Mucosa of descending colon (tissue), 3 donors: ENCODE data around the gene DOC2B. TPM values are rescaled to one million over a fixed set of nuclear protein-coding genes. Genes with fewer than 3 reads are reported as not detected.

Source experiments
- ATAC-seq: fragments of 200-7000 bp; cut with Tn5 transposase; one replicate; pipeline ENCODE4 v1.9.1; 2020; ENCODE audit warnings: mild to moderate bottlenecking, moderate library complexity
- DNase-seq, 3 donors: peaks; one replicate each; pipeline ENCODE4 v3.0.0-alpha.2; 2020
- H3K36me3 ChIP-seq: fragments of 200-600 bp; one replicate; pipeline ENCODE4 v1.8.0; 2021; ENCODE audit warnings: low read depth, mild to moderate bottlenecking
- H3K4me1 ChIP-seq: fragments of 200-600 bp; one replicate; pipeline ENCODE4 v1.8.0; 2021; ENCODE audit warnings: low read depth, mild to moderate bottlenecking
- H3K4me3 ChIP-seq: fragments of 200-600 bp; one replicate; pipeline ENCODE4 v1.8.0; 2021; ENCODE audit warnings: mild to moderate bottlenecking
- H3K9me3 ChIP-seq: fragments of 200-600 bp; one replicate; pipeline ENCODE4 v1.8.0; 2021; ENCODE audit warnings: mild to moderate bottlenecking
- CTCF ChIP-seq: fragments of 200-600 bp; IDR thresholded peaks from one replicate; pipeline ENCODE4 v1.8.0; 2022; ENCODE audit warnings: antibody characterized with exemption, mild to moderate bottlenecking
- intact Hi-C, 2 donors: fragments of 100-400 bp; cut with DNase I in 1 of 2; cut with micrococcal nuclease in 1 of 2; formaldehyde crosslinking; loops; one replicate each; pipeline versions ENCODE4 v1.11.0 to v1.11.1; 2022; cut with DNase I, micrococcal nuclease
- total RNA-seq, 3 donors: library from RNA; stranded (reverse); fragmentation: NEBNext Ultra II Directional in 2 of 3; extraction: Animal tissue kit (Norgen Biotek cat#: 25700) in 2 of 3; gene quantifications; one replicate each; pipeline versions ENCODE4 v1.2.1 to v1.2.4, GENCODE V29; 2021 to 2023
- donor health status: DM: no; HTN: no; CAD: no; lungs with moderate emphysema.
- donor health status: DM: no; HTN: no; CAD: no.
- donor health status: DM: no; HTN: yes; CAD: no.

DOC2B gene
- total RNA-seq, 3 donors from 2014 or later, result 3.2 to 6.7 (median 4.0) TPM

DNA sequence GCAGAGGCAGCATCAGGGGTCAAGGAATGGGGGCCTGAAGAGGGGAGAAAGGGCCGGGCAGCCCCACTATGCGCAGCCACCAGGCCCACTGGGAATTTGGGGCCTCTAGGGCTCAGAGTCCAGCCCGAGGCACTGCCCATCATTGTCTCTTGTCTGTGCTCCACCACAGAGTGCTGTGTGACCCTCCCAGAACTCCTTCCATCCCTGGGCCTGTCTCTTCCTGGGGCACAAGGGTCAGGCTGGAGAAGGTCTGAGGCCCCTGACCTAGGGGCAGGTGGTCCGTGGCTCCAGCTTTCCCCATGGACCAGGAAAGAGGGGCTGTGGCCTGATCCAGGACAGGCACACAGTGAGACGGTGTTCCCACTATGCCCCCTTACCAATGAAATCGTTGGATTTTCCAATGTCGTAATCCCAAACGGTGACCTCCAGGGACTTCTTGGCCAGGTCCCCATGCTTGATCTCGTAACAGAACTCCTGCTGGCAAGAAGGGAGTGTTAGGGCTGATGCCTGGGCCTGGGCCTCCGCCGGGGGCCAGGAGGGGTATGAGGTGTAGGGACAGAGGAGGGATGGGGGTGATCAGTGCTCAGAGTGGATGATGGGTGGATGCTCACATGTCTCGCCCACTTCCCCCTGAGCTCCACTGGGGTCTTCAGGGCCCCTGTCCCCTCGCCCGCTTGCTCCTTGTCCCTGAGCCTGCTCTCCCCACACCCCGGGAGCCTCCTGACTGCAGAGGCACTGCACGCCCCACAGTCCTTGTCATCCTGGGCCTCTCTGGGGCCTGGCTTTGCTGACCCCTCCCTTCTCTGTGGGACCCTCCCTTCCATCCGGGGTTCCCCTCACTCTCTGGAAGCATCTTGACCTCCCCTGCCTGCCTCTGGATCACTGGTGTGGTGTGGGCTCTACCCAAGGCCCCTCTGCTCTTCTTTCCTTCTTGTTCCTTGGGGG lies 33.4 kb downstream of the DOC2B start:
- TF ChIP-seq CTCF, result no peak
- intact Hi-C loops, result loop anchor here in 1 of 2 donors (5.0 kb wide), 1 partner anchor 244 kb away; no protein-coding TSS in a partner anchor
- Histone ChIP-seq H3K4me1 (no peaks in the 10 kb centered on the region), H3K4me3 (no peak overlapping the region), H3K36me3 (no peaks in the 10 kb centered on the region), H3K9me3 (no peaks in the 10 kb centered on the region)
- ATAC-seq (no peak), DNase-seq (peak in 2 of 3 donors; percentile 12 to 27)

- ATAC-seq, result no peak
- intact Hi-C loops, result loop anchor here in 1 of 2 donors (5.0 kb wide), 1 partner anchor 245 kb away; no protein-coding TSS in a partner anchor
- Histone ChIP-seq H3K9me3 (no peaks in the 10 kb centered on the region), H3K4me1 (no peaks in the 10 kb centered on the region), H3K36me3 (no peaks in the 10 kb centered on the region), H3K4me3 (no peak overlapping the region)
- no peak for TF ChIP-seq CTCF
- DNase-seq, result peak in 2 of 3 donors; percentile 16 to 41
These were observed 34.3 kb downstream of the DOC2B start for GRCh38 chr17:146983-147761.

DNA sequence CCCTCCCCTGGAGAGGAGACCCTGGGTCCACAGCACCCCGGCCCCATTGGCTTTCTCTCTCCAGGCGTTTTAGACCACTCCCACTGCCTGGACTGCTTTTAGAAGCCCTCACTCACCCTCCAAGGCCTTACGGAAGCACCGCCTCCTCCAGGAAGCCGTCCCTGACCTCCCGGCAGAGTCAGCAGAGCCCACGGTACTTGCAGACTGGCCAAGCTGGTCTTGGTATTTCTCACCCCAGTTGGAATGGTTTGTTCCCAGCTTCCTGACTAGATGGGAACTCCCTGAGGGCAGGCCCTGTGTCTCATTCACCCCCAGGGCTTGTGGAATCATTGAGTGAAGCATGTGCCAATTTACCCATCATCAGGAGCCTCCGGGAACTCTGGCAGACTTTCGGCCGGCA lies 34.9 kb downstream of the DOC2B start:
- no peak for TF ChIP-seq CTCF
- intact Hi-C loops, result loop anchor here in 1 of 2 donors (5.0 kb wide), 1 partner anchor 246 kb away; no protein-coding TSS in a partner anchor
- Histone ChIP-seq H3K36me3 (no peaks in the 10 kb centered on the region), H3K4me1 (no peaks in the 10 kb centered on the region), H3K4me3 (no peak overlapping the region), H3K9me3 (no peaks in the 10 kb centered on the region)
- ATAC-seq (no peak), DNase-seq (peak in 1 of 3 donors; percentile 12)

DNA sequence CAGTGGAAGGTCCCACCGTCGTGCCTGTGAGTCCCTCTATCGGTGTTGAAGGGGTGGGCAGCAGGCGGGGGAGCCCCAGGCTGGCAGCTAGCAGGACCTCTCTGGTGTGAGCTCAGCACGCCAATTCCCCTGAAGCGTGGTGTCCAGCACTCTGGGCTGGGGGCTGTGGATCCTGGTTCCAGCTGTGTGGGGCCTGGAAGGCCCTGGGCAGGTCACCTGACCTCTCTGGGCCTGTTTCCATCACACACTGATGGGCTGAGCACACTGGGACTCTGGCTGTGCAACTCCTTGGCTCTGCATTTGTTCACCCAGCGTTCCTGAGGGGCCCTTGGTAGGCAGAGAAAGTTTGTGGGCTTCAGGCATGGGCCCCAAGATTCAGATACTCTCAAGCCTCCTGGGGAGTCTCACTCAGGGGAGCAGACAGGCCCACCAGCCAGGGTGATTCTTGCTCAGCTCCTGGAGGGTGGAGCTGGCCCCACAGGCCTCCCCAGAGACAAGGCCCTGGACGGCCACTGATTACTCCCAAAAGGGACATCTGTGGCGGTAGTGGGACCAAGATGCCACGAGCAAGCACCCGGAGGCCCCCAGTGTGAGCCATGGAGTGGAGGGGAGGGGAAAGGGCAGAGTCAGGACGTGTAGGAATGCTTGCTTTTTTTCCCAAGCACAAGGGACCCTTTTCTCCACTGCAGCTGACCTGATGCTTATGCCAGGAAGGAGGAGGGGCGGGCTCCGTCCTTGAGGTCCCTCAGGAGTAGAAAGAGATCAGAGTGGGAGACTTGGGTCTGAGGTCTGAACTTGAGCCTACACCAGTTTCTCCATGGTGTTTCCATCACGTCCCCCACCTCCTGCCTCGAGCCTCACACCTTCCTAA lies 35.5 kb downstream of the DOC2B start:
- ATAC-seq (no peak), DNase-seq (peak in 2 of 3 donors; percentile 21 to 29)
- no peaks in the 10 kb centered on the region for H3K9me3 ChIP-seq
- no peaks in the 10 kb centered on the region for H3K4me1 ChIP-seq
- no peak overlapping the region for H3K4me3 ChIP-seq
- H3K36me3 ChIP-seq, result no peaks in the 10 kb centered on the region
- TF ChIP-seq CTCF, result no peak
- intact Hi-C loops, result loop anchor here in 1 of 2 donors (5.0 kb wide), 1 partner anchor 246 kb away; no protein-coding TSS in a partner anchor
